Fibroblast of the aortic adventitia (primary cell): ENCODE results near the gene ACTR3C. TPM values are rescaled to one million over a fixed set of nuclear protein-coding genes. Genes with fewer than 3 reads are reported as not detected.

Experiments used
- DNase-seq: peaks from one replicate; pipeline ENCODE4 v3.0.0-alpha.2; 2010; ENCODE audit warnings: low read depth
- H3K4me3 ChIP-seq: 2 replicates; pipeline ENCODE4 v1.5.1; 2011; ENCODE audit warnings: low read depth, mild to moderate bottlenecking, control low read depth, low read length, moderate library complexity
- CTCF ChIP-seq: IDR thresholded peaks from 2 replicates; pipeline ENCODE4 v1.5.1; 2011; ENCODE audit warnings: mild to moderate bottlenecking, low read length, control low read depth, inconsistent platforms; ENCODE audit not compliant: insufficient read depth
- total RNA-seq: library from RNA; depleted of rRNA; stranded (reverse); fragments of >200 nt; gene quantifications from 2 replicates; pipeline ENCODE4 v1.2.3, GENCODE V29; 2012; ENCODE audit warnings: low replicate concordance

The ACTR3C gene
- total RNA-seq, 1 donor: 0.54 TPM

GRCh38 chr7:150363370-150363769 is 40.0 kb upstream of the ACTR3C start:
- TF ChIP-seq CTCF: no peak
- H3K4me3 ChIP-seq: no peak overlapping the region
- no peak for DNase-seq

- no peak for DNase-seq
- no peak for TF ChIP-seq CTCF
- H3K4me3 ChIP-seq: no peak overlapping the region
Observed at GRCh38 chr7:150361807-150362621, 38.7 kb upstream of the ACTR3C start.

GRCh38 chr7:150361402-150361801 is 38.1 kb upstream of the ACTR3C start:
- no peak overlapping the region for H3K4me3 ChIP-seq
- no peak for DNase-seq
- no peak for TF ChIP-seq CTCF

DNA sequence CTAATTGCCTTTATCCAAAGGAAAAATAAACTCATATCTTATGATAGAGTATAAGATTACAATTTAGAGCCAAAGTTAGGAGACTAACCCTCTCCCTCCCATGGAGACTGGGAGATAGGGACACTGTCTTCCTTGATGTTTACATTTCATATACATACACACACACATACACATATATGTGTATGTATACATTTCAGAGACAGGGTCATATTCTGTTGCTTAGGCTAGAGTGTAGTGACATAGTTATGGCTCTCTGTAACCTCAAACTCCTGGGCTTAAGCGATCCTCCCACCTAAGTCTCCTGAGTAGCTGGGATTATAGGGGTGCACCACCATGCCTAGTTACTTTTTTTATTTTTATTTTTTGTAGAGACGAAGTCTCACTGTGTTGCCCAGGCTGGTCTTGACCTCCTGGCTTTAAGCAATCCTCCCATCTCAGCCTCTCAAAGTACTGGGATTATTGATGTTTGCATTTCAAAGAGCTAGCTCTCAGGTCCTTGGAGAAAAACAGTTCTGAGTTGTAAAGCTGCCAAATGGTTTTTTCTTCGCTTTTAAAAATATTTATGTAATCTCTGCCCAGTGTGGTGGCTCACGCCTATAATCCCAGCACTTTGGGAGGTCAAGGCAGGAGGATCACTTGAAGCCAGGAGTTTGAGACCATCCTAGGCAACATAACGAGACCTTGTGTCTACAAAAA is 37.2 kb upstream of the ACTR3C start:
- no peak for DNase-seq
- no peak for TF ChIP-seq CTCF
- H3K4me3 ChIP-seq: no peak overlapping the region

GRCh38 chr7:150359622-150360362 is 36.4 kb upstream of the ACTR3C start:
- no peak for TF ChIP-seq CTCF
- DNase-seq: no peak
- no peak overlapping the region for H3K4me3 ChIP-seq

DNA sequence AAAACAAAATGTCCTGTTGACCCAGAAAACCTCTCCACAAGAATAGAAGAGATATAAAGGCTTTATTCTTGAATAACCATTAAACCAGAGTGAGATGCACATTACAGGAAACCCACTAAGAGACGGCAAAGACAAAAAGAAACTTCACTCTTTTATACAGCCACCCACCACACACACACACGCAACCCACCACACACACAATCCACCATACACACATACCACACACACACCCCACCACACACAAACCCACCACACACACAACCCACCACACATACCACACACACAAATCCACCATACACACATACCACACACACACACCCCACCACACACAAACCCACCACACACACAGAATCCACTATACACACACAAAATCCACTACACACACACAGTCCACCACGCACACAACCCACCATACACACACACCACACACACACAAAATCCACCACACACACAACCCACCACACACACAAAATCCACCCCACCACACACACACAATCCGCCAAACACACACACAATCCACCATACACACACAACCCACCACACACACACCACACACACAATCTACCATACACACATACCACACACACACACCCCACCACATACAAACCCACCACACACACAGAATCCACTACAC is 35.8 kb upstream of the ACTR3C start:
- no peak for DNase-seq
- H3K4me3 ChIP-seq: no peak overlapping the region
- TF ChIP-seq CTCF: no peak
